Kidney (tissue), 14 donors: Measurements from ENCODE around the gene ADGRF4. TPM values are rescaled to one million over a fixed set of nuclear protein-coding genes. Genes with fewer than 3 reads are reported as not detected.

Experiments
- DNase-seq, 5 donors: peaks; one replicate each; pipeline ENCODE4 v3.0.0-alpha.2; 2013 to 2020
- FAIRE-seq: peaks from 2 replicates; lab custom pipeline; 2012; peaks lifted over from hg19 to GRCh38; lab: Jason Lieb, UNC
- H3K27ac ChIP-seq, 2 donors: one replicate each; pipeline ENCODE4 v1.7.0; 2013; ENCODE audit warnings: low read depth in 2 of 2, low read length in 2 of 2, inconsistent platforms in 1 of 2
- H3K27me3 ChIP-seq: one replicate; pipeline ENCODE4 v1.7.1; 2013; ENCODE audit warnings: low read length, inconsistent platforms; ENCODE audit not compliant: control insufficient read depth, insufficient read depth
- H3K36me3 ChIP-seq, 3 donors: one replicate each; pipeline versions ENCODE4 v1.7.0 to v1.7.1; 2013; ENCODE audit warnings: low read length in 3 of 3, control low read depth in 1 of 3, inconsistent platforms in 1 of 3; ENCODE audit not compliant: insufficient read depth in 3 of 3, control insufficient read depth in 2 of 3
- H3K4me1 ChIP-seq, 3 donors: one replicate each; pipeline versions ENCODE4 v1.7.0 to v1.7.1; 2013; ENCODE audit warnings: low read length in 3 of 3, inconsistent platforms in 1 of 3, low read depth in 1 of 3; ENCODE audit not compliant: control insufficient read depth in 2 of 3, insufficient read depth in 2 of 3
- H3K4me3 ChIP-seq, 3 donors: one replicate each; pipeline versions ENCODE4 v1.7.0 to v1.8.1; 2013; ENCODE audit warnings: low read length in 3 of 3, control low read depth in 1 of 3, inconsistent platforms in 1 of 3
- H3K9ac ChIP-seq, 3 donors: one replicate each; pipeline versions ENCODE4 v1.7.0 to v1.7.1; 2013; ENCODE audit warnings: low read length in 3 of 3, control low read depth in 1 of 3, inconsistent platforms in 1 of 3
- H3K9me3 ChIP-seq, 3 donors: one replicate each; pipeline versions ENCODE4 v1.7.0 to v1.7.1; 2013; ENCODE audit warnings: low read length in 3 of 3, control low read depth in 1 of 3, inconsistent platforms in 1 of 3; ENCODE audit not compliant: control insufficient read depth in 2 of 3, insufficient read depth in 1 of 3
- intact Hi-C: fragments of 100-400 bp; cut with DNase I; formaldehyde crosslinking; loops from one replicate; pipeline ENCODE4 v1.11.1; 2022
- polyA plus RNA-seq: library from polyadenylated mRNA; stranded (reverse); fragments of 350-450 nt; fragmentation: Illumina TruSeq; extraction: RNeasy Lipid Tissue Mini Kit (QIAGEN cat#74804); gene quantifications from one replicate; pipeline ENCODE4 v1.2.3, GENCODE V29; 2014; ENCODE audit warnings: low read depth, low replicate concordance; ENCODE audit not compliant: insufficient read depth
- total RNA-seq: library from RNA; stranded (reverse); fragmentation: NEBNext Ultra II Directional; extraction: Animal tissue kit (Norgen Biotek cat#: 25700); gene quantifications from one replicate; pipeline ENCODE4 v1.2.1, GENCODE V29; 2021
- TF ChIP-seq, protein P1 (sequence below): IDR thresholded peaks from 3 replicates; pipeline ENCODE4 v1.5.1; 2012; ENCODE audit warnings: mild to moderate bottlenecking, moderate library complexity, borderline replicate concordance; ENCODE audit not compliant: insufficient read depth; ENCODE audit errors: extremely low read depth
- donor health status: control.
- donor health status: control.
- donor health status: control.
- donor health status: control.
- donor health status: control.
- donor health status: DM: yes; HTN: yes; CAD: no.
- donor health status: Normal renal cell carcinoma (clear cell type).

ADGRF4 gene
- total and polyA plus RNA-seq, 2 donors from 2014 or later, result not detected

DNA sequence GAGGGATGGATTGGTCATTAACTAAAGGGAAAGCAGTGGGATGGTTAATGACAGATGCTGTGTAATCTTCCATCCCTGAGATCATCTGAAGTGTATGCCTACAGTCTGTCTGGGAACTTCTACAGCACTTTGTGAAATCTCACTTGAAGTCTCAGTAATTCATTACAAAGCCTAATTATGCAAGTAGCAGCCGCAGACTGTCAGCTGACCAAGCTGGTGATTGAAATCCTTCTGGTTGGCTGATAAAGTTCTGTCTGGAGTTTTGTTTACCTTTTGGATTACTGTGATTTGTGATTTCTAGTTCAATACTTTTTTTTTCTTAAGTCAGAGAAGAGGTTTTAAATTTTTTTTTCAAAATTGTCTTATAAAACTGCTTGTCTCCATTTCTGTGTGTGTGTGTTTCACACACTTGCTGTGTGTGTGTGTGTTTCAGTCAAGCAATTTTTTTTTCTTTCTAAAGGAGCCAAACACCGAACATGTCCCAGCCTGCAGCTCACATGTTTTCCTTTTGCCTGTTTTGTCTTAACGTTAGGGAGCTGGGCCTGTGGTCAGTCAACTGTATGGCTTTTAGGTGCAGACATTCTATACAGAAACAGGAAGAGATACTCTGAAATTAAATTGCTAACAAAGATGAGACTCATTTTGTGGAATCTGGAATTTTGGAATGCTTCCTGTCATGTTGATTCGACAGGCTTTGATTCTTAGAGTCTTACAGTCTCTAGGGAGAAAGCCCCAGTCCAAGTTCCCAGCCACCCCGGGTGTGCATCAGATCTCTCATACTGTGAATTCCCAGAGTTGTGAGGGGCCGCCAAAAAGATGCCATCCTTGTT is 28.5 kb upstream of the ADGRF4 start:
- DNase-seq, result peak in 3 of 5 donors; percentile 21 to 74 (median 64)
- FAIRE-seq, result peak; percentile 95
- TF ChIP-seq, protein P1, sequence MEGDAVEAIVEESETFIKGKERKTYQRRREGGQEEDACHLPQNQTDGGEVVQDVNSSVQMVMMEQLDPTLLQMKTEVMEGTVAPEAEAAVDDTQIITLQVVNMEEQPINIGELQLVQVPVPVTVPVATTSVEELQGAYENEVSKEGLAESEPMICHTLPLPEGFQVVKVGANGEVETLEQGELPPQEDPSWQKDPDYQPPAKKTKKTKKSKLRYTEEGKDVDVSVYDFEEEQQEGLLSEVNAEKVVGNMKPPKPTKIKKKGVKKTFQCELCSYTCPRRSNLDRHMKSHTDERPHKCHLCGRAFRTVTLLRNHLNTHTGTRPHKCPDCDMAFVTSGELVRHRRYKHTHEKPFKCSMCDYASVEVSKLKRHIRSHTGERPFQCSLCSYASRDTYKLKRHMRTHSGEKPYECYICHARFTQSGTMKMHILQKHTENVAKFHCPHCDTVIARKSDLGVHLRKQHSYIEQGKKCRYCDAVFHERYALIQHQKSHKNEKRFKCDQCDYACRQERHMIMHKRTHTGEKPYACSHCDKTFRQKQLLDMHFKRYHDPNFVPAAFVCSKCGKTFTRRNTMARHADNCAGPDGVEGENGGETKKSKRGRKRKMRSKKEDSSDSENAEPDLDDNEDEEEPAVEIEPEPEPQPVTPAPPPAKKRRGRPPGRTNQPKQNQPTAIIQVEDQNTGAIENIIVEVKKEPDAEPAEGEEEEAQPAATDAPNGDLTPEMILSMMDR, result no peak
- Histone ChIP-seq H3K36me3 (no peaks in the 10 kb centered on the region), H3K27ac (peak overlapping the region in 1 of 2 donors; percentile 37), H3K27me3 (no peaks in the 10 kb centered on the region), H3K4me3 (peak overlapping the region in 1 of 3 donors; percentile 40), H3K4me1 (peaks cover 0 to 10% (median 3%) of the 10 kb centered on the region in 3 donors), H3K9ac (peak overlapping the region in 1 of 3 donors; percentile 28), H3K9me3 (no peaks in the 10 kb centered on the region)
- intact Hi-C loops, result no loop called here

DNA sequence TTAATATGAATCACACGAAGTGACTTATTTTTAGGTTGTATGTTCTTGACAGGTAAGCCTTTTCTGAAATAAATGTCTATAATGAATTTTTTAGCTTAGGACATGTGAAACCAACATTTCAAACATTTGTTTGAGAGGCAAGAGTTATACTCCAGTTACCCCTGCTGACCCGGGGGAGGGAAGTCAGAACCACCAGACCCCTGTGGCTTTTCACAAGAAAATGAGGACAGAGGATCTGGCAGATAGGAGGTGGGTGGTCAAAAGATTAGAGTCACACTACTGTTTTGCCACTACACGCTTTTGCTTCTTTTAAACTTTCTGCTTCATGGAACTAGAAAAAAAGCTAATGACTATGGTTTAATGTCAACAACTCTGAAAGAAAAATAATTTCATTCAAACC is 27.5 kb upstream of the ADGRF4 start:
- Histone ChIP-seq H3K4me1 (peaks cover 0 to 10% (median 3%) of the 10 kb centered on the region in 3 donors), H3K27me3 (no peaks in the 10 kb centered on the region), H3K4me3 (no peak overlapping the region), H3K36me3 (no peaks in the 10 kb centered on the region), H3K27ac (no peak overlapping the region), H3K9me3 (no peaks in the 10 kb centered on the region), H3K9ac (no peak overlapping the region)
- intact Hi-C loops, result no loop called here
- DNase-seq, result peak in 1 of 5 donors; percentile 13
- FAIRE-seq, result no peak
- TF ChIP-seq, protein P1, result no peak

DNA sequence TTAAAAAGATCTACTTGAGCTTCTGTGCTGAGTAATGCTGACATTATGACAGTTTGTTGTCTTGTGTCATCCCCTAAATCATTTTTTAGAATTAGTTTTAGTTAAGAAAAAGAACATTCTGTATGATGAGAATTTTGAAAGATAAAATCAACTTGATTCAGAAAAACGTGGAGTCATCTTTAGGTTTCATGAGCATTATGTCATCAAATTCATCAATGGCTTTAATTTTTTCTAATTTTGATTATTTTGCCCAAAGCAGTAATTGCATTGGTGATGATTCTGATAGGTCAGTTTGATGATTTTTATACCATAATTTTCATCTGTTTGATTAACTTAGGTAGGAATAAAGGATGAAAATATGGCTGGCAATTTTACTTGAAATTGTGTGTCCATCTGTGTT is 26.6 kb upstream of the ADGRF4 start:
- FAIRE-seq, result no peak
- TF ChIP-seq, protein P1, result no peak

More for the DNA sequence above, 26.6 kb upstream of the ADGRF4 start:
- DNase-seq, result no peak
- peaks cover 0 to 10% (median 3%) of the 10 kb centered on the region in 3 donors for H3K4me1 ChIP-seq
- H3K27me3 ChIP-seq, result no peaks in the 10 kb centered on the region
- no peak overlapping the region for H3K4me3 ChIP-seq
- H3K9me3 ChIP-seq, result no peaks in the 10 kb centered on the region
- H3K9ac ChIP-seq, result no peak overlapping the region
- H3K36me3 ChIP-seq, result no peaks in the 10 kb centered on the region
- H3K27ac ChIP-seq, result no peak overlapping the region
- intact Hi-C loops, result no loop called here
